IPS DF 4.7 (cell line): ENCODE measurements around the gene SUGT1.
"Not testable (repeated sequence)": the region's sequence is repeated elsewhere in the genome, so short reads cannot be mapped to it uniquely, and the experiment has no call there.

Experiments
- DNase-seq: peaks from one replicate; pipeline ENCODE4 v3.0.0-alpha.2; 2013; ENCODE audit warnings: low spot score; ENCODE audit errors: extremely low read depth

SUGT1 gene

GRCh38 chr13:52665325-52665724 lies 12.7 kb downstream of the SUGT1 start:
- no peak for DNase-seq

- DNase-seq = no peak
These were observed 17.0 kb downstream of the SUGT1 start for GRCh38 chr13:52669677-52670076.

- no peak for DNase-seq
These were observed 18.1 kb downstream of the SUGT1 start for GRCh38 chr13:52670726-52671125.

- no peak for DNase-seq
These were observed 20.8 kb downstream of the SUGT1 start for GRCh38 chr13:52673465-52673864.

GRCh38 chr13:52677823-52678222 lies 25.2 kb downstream of the SUGT1 start:
- DNase-seq = no peak

GRCh38 chr13:52685806-52686205 lies 33.2 kb downstream of the SUGT1 start:
- not testable (repeated sequence) for DNase-seq

- no peak for DNase-seq
These were observed 33.7 kb downstream of the SUGT1 start for GRCh38 chr13:52686376-52686775.

GRCh38 chr13:52695856-52696255 lies 43.2 kb downstream of the SUGT1 start:
- no peak for DNase-seq

GRCh38 chr13:52696566-52696965 lies 43.9 kb downstream of the SUGT1 start:
- DNase-seq = no peak

GRCh38 chr13:52701728-52702465 lies 49.3 kb downstream of the SUGT1 start:
- DNase-seq = no peak

GRCh38 chr13:52703482-52703881 lies 50.8 kb downstream of the SUGT1 start:
- no peak for DNase-seq

- no peak for DNase-seq
These were observed 53.4 kb downstream of the SUGT1 start for GRCh38 chr13:52706081-52706480.

- DNase-seq = no peak
These were observed 54.7 kb downstream of the SUGT1 start for GRCh38 chr13:52707375-52707774.

GRCh38 chr13:52708266-52708665 lies 55.6 kb downstream of the SUGT1 start:
- not testable (repeated sequence) for DNase-seq

- DNase-seq = no peak
These were observed 58.6 kb downstream of the SUGT1 start for GRCh38 chr13:52711286-52711685.

- DNase-seq = no peak
These were observed 59.7 kb downstream of the SUGT1 start for GRCh38 chr13:52712385-52712784.

GRCh38 chr13:52713894-52714293 lies 61.3 kb downstream of the SUGT1 start:
- no peak for DNase-seq

GRCh38 chr13:52720904-52721303 lies 68.3 kb downstream of the SUGT1 start:
- not testable (repeated sequence) for DNase-seq

- not testable (repeated sequence) for DNase-seq
These were observed 68.7 kb downstream of the SUGT1 start for GRCh38 chr13:52721356-52721755.

GRCh38 chr13:52723181-52723580 lies 70.5 kb downstream of the SUGT1 start:
- no peak for DNase-seq

GRCh38 chr13:52725302-52725701 lies 72.7 kb downstream of the SUGT1 start:
- DNase-seq = no peak

GRCh38 chr13:52726258-52726657 lies 73.6 kb downstream of the SUGT1 start:
- DNase-seq = no peak

- DNase-seq = no peak
These were observed 81.5 kb downstream of the SUGT1 start for GRCh38 chr13:52734075-52734623.
